Caco-2 (cell line): Measurements from ENCODE around the gene SMIM24. TPM values are rescaled to one million over a fixed set of nuclear protein-coding genes. Genes with fewer than 3 reads are reported as not detected.

Experiments used
- BruUV-seq: library from RNA; stranded (reverse); fragments of 400-500 nt; replicated peaks from 2 replicates; lab custom pipeline; 2021; lab: Mats Ljungman, UMichigan
- CTCF ChIA-PET: fragments of 300-600 bp; sonication (Branson Sonifier 250); formaldehyde crosslinking; loops from one replicate; lab custom pipeline; 2022; ENCODE audit warnings: antibody characterized with exemption; lab: Charles Lee
- POLR2A ChIA-PET: fragments of 300-600 bp; sonication (Branson Sonifier 250); formaldehyde crosslinking; loops from one replicate; lab custom pipeline; 2022; ENCODE audit warnings: antibody characterized with exemption; lab: Charles Lee
- DNase-seq, 2 experiments: peaks; one replicate each; pipeline versions ENCODE4 v3.0.0 to v3.0.0-alpha.2; 2020 to 2022
- H3K27me3 ChIP-seq: replicated peaks from 2 replicates; pipeline ENCODE4 v1.6.0; 2011; ENCODE audit warnings: low read length; ENCODE audit not compliant: control insufficient read depth, insufficient read depth
- H3K36me3 ChIP-seq: 2 replicates; pipeline ENCODE4 v1.5.1; 2011; ENCODE audit warnings: low read length; ENCODE audit not compliant: control insufficient read depth, insufficient read depth
- H3K4me1 ChIP-seq: fragments of 250-450 bp; sonication (Bioruptor Pico); 2 replicates; pipeline ENCODE4 v1.5.1; 2020; ENCODE audit warnings: mild to moderate bottlenecking
- H3K4me3 ChIP-seq: 2 replicates; pipeline ENCODE4 v1.5.1; 2011; ENCODE audit warnings: low read depth, mild to moderate bottlenecking, control low read depth, low read length
- H3K9me3 ChIP-seq: fragments of 250-450 bp; sonication (Bioruptor Pico); 2 replicates; pipeline ENCODE4 v1.5.1; 2020; ENCODE audit warnings: mild to moderate bottlenecking, moderate library complexity
- H3K27ac Mint-ChIP-seq: one replicate; pipeline ENCODE4 v1.8.0; 2022; ENCODE audit warnings: mixed read lengths; ENCODE audit not compliant: unreplicated experiment
- H3K27me3 Mint-ChIP-seq: one replicate; pipeline ENCODE4 v1.8.0; 2022; ENCODE audit warnings: mixed read lengths; ENCODE audit not compliant: insufficient read depth, unreplicated experiment
- H3K36me3 Mint-ChIP-seq: one replicate; pipeline ENCODE4 v1.8.0; 2022; ENCODE audit warnings: mild to moderate bottlenecking, mixed read lengths; ENCODE audit not compliant: insufficient read depth, unreplicated experiment
- H3K4me1 Mint-ChIP-seq: one replicate; pipeline ENCODE4 v1.8.0; 2022; ENCODE audit warnings: low read depth, mixed read lengths; ENCODE audit not compliant: unreplicated experiment
- H3K4me3 Mint-ChIP-seq: one replicate; pipeline ENCODE4 v1.8.0; 2022; ENCODE audit warnings: mild to moderate bottlenecking, moderate library complexity, mixed read lengths; ENCODE audit not compliant: unreplicated experiment
- H3K9me3 Mint-ChIP-seq: one replicate; pipeline ENCODE4 v1.8.0; 2022; ENCODE audit warnings: mixed read lengths; ENCODE audit not compliant: unreplicated experiment
- intact Hi-C: fragments of 100-400 bp; cut with micrococcal nuclease; formaldehyde crosslinking; loops from one replicate; pipeline ENCODE4 v1.10.0; 2022; ENCODE audit not compliant: unreplicated experiment
- total RNA-seq: library from RNA; stranded (reverse); gene quantifications from 2 replicates; pipeline ENCODE4 v1.2.3, GENCODE V29; 2022
- TF ChIP-seq, protein P1 (sequence below), 2 experiments: fragments of 200-600 bp in 1 of 2; IDR thresholded peaks; 1 replicate in 1 of 2; 2 replicates in 1 of 2; pipeline versions ENCODE4 v1.5.1 to v1.8.0; 2011 to 2022; ENCODE audit warnings: antibody characterized with exemption in 1 of 2, control low read depth in 1 of 2, inconsistent platforms in 1 of 2, low read depth in 1 of 2, low read length in 1 of 2, mild to moderate bottlenecking in 1 of 2, moderate library complexity in 1 of 2; ENCODE audit not compliant: insufficient read depth in 1 of 2, severe bottlenecking in 1 of 2, unreplicated experiment in 1 of 2

The SMIM24 gene
- total RNA-seq, 1 experiment from 2014 or later, result 1.7 TPM

DNA sequence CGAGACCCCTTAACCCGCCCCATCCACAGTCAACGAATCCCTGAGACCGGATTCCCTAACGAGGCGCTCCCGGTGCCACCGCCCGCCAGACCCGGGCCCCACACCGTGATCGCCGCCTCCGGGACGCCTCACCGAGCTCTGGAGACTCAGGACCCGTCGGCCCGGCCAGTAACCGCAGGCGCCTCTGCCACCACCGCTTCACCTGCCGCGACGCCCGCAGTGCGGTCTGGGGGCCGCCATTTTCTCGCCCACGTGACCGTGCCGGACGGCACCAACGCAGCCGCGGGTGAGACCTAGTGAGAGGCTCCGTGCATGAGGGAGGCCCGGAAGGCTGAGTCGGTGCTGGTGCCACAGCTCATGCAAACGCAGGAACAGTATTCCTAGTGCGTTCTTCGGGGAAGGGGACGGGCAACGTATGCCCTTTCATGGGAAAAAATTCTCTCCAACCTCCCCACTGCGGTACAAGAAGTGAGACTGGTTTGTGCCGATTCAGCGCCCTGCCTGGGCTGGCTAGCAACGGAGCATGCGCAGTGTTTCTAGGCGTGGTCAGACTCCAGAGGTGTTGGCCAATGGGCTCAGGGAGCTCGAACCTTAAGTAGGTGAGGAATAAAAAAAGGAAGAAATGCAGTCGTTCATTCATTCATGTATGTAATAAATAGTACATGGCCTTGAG lies 20.2 kb upstream of the SMIM24 start, which contains the start of gene DOHH:
Gene DOHH (minus strand): TSS at position 246 of the 673 bp plus-strand sequence. CDS start 3,860 bp downstream, outside the sequence.
- peaks cover 33% of the 10 kb centered on the region for H3K36me3 Mint-ChIP-seq
- ChIA-PET POLR2A (interaction anchor here (0.6 to 1.1 kb wide), 3 partner anchors 120 to 550 kb away, joined by 3 to 6 read pairs (median 5); no protein-coding TSS in a partner anchor), CTCF (interaction anchor here (1.2 kb wide), 2 partner anchors 15 to 71 kb away, joined by 3 to 9 read pairs; no protein-coding TSS in a partner anchor)
- H3K4me1 Mint-ChIP-seq, result peaks cover 11% of the 10 kb centered on the region
- peak; percentile 94 to 96 for DNase-seq
- H3K27me3 Mint-ChIP-seq, result no peaks in the 10 kb centered on the region
- peak within 1 kb of the TSS; percentile 98 for H3K27ac Mint-ChIP-seq
- peak within 1 kb of the TSS; percentile 87 for H3K4me3 Mint-ChIP-seq
- TF ChIP-seq, protein P1, sequence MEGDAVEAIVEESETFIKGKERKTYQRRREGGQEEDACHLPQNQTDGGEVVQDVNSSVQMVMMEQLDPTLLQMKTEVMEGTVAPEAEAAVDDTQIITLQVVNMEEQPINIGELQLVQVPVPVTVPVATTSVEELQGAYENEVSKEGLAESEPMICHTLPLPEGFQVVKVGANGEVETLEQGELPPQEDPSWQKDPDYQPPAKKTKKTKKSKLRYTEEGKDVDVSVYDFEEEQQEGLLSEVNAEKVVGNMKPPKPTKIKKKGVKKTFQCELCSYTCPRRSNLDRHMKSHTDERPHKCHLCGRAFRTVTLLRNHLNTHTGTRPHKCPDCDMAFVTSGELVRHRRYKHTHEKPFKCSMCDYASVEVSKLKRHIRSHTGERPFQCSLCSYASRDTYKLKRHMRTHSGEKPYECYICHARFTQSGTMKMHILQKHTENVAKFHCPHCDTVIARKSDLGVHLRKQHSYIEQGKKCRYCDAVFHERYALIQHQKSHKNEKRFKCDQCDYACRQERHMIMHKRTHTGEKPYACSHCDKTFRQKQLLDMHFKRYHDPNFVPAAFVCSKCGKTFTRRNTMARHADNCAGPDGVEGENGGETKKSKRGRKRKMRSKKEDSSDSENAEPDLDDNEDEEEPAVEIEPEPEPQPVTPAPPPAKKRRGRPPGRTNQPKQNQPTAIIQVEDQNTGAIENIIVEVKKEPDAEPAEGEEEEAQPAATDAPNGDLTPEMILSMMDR (IDR thresholded peaks at IDR 0.05; ENCODE audit: insufficient read depth in 1 of 2, low read depth in 1 of 2, low read length in 1 of 2, severe bottlenecking in 1 of 2, unreplicated experiment in 1 of 2), result no peak
- intact Hi-C loops, result no loop called here
- H3K9me3 Mint-ChIP-seq, result no peaks in the 10 kb centered on the region
- Histone ChIP-seq H3K9me3 (no peaks in the 10 kb centered on the region), H3K36me3 (no peaks in the 10 kb centered on the region), H3K4me1 (peaks cover 4% of the 10 kb centered on the region; the same call in 1 of the 2 replicates), H3K4me3 (peak within 1 kb of the TSS; percentile 71), H3K27me3 (no peaks in the 10 kb centered on the region)
- no TSS peak for BruUV-seq

DNA sequence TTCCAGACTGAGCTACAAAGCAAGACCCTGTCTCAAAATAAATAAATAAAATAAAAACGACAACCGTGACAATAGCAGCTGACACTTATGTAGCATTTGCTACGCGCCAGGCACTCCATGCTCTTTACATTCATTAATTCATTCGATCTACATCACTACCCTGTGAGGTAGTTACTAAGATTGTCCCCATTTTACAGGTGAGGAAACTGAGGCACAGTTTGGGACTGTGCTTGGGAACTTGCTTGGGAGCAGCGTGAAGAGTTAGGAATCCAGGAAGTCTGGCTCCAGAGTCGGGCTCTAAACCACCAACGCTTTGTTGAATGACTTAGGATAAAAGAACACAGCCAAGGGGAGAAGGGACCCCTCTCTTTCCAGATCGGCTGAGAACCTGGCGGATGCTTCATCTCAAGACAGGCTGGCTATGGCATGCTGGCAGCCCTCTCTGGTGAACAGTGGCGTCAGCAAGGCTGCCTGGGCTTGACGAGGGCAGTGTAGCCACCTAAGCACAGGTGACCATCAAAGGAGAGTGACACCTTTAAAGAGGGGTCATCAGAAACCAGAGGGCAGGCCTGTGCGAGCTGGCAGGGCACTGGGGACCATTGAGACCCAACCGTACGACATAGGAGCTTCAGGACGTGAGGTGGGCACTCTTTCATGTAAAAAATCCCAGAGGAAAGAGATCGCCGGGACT lies 19.6 kb upstream of the SMIM24 start:
- intact Hi-C loops, result no loop called here
- H3K9me3 Mint-ChIP-seq, result no peaks in the 10 kb centered on the region
- TSS peak; percentile 65 for BruUV-seq
- peaks cover 11% of the 10 kb centered on the region for H3K4me1 Mint-ChIP-seq
- peak overlapping the region; percentile 87 for H3K4me3 Mint-ChIP-seq
- ChIA-PET CTCF (interaction anchor here (0.6 to 1.2 kb wide), 2 partner anchors 15 to 1278 kb away, joined by 3 to 9 read pairs; no protein-coding TSS in a partner anchor), POLR2A (interaction anchor here (0.6 kb wide), 1 partner anchor 119 kb away, joined by 6 read pairs; no protein-coding TSS in a partner anchor)
- Histone ChIP-seq H3K27me3 (no peaks in the 10 kb centered on the region), H3K36me3 (no peaks in the 10 kb centered on the region), H3K9me3 (no peaks in the 10 kb centered on the region), H3K4me1 (peaks cover 4% of the 10 kb centered on the region; the same call in 1 of the 2 replicates), H3K4me3 (peak overlapping the region; percentile 71)
- peaks cover 33% of the 10 kb centered on the region for H3K36me3 Mint-ChIP-seq
- no peaks in the 10 kb centered on the region for H3K27me3 Mint-ChIP-seq
- TF ChIP-seq, protein P1 (IDR thresholded peaks at IDR 0.05; ENCODE audit: insufficient read depth in 1 of 2, low read depth in 1 of 2, low read length in 1 of 2, severe bottlenecking in 1 of 2, unreplicated experiment in 1 of 2), result no peak
- DNase-seq, result no peak
- peak overlapping the region; percentile 98 for H3K27ac Mint-ChIP-seq
